Peyer's patch (tissue), 4 donors: ENCODE measurements around the gene C11orf68.

Experiments
- POLR2A ChIP-seq, 2 donors: fragments of 450-650 bp; IDR thresholded peaks; one replicate each; pipeline ENCODE4 v1.5.1; 2017; ENCODE audit warnings: antibody characterized with exemption in 2 of 2, mild to moderate bottlenecking in 2 of 2, moderate library complexity in 2 of 2
- TF ChIP-seq, protein P1 (sequence below), 6 experiments: fragments of 450-650 bp in 4 of 6; fragments of 200-600 bp in 2 of 6; sonication (generic) in 1 of 6; IDR thresholded peaks; one replicate each; pipeline ENCODE4 v1.5.1; 2017 to 2019; ENCODE audit warnings: antibody characterized with exemption in 6 of 6, mild to moderate bottlenecking in 3 of 6, moderate library complexity in 1 of 6

DNA sequence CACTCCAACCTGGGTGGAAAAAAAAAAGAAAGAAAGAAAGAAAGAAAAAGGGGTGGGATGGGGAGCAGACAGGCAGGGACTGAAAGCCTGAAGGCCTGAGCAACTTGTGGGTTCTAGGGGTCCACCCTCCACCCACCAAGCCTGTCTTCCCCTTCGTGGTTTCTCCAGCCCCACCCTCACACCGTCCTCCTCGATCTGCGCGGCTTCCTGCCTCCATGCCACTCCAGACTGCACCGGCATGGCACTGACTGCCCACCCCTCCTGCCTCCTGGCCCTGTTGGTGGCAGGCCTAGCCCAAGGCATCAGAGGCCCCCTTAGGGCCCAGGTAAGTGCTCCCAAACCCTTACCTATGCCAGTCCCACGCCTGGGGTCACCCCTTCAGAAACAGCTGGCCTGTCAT lies 39.2 kb downstream of the C11orf68 start, which contains the start of gene CTSW:
- TF ChIP-seq POLR2A (IDR thresholded peaks at IDR 0.05), result no peak
- TF ChIP-seq, protein P1, sequence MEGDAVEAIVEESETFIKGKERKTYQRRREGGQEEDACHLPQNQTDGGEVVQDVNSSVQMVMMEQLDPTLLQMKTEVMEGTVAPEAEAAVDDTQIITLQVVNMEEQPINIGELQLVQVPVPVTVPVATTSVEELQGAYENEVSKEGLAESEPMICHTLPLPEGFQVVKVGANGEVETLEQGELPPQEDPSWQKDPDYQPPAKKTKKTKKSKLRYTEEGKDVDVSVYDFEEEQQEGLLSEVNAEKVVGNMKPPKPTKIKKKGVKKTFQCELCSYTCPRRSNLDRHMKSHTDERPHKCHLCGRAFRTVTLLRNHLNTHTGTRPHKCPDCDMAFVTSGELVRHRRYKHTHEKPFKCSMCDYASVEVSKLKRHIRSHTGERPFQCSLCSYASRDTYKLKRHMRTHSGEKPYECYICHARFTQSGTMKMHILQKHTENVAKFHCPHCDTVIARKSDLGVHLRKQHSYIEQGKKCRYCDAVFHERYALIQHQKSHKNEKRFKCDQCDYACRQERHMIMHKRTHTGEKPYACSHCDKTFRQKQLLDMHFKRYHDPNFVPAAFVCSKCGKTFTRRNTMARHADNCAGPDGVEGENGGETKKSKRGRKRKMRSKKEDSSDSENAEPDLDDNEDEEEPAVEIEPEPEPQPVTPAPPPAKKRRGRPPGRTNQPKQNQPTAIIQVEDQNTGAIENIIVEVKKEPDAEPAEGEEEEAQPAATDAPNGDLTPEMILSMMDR (IDR thresholded peaks at IDR 0.05), result no peak
